Measurements from ENCODE around the gene RHOG. TPM values are rescaled to one million over a fixed set of nuclear protein-coding genes. Genes with fewer than 3 reads are reported as not detected.

Gene RHOG
- total and polyA plus RNA-seq, 5 donors from 2014 or later: 173 to 276 (median 234) TPM

DNA sequence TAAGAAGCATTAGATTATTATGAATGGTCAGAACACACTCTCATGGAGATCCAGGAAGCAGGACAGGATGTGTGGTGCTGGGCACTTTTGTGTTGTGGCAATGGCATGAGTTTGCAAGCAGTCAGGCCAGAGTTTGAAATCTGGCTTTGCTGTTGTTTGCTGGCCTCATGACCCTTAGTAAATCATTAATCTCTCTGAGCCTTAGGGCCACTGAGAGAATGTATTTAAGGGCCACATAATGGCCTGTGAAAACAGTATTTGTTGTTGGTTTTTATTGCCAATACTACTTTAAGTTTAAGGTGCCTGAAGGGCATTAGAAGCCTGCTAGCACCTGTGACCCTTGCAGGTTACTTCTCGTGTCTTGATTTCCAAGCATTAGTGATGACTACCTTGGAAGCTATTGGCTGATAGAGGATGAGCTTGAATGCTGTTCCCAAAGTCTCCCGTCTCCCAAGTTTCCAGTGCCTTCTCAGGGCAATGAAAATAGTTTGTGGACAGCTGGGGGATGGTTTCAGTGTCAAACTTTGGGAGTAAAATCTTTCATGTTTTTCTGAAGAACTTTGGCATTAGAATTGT, 39.3 kb upstream of the RHOG start:
- Histone ChIP-seq H3K27ac (ENCODE audit: insufficient read depth, low read length, poor library complexity, severe bottlenecking) (peak overlapping the region; percentile 67), H3K4me1 (ENCODE audit: control insufficient read depth, insufficient read depth, low read length, poor library complexity, severe bottlenecking) (peaks cover 56% of the 10 kb centered on the region), H3K4me3 (ENCODE audit: low read depth, low read length) (peak overlapping the region; percentile 62), H3K9me3 (ENCODE audit: control insufficient read depth in 2 of 2, low read length in 2 of 2) (no peaks in the 10 kb centered on the region), H3K27me3 (ENCODE audit: control insufficient read depth, insufficient read depth, low read length) (no peaks in the 10 kb centered on the region), H3K36me3 (ENCODE audit: control insufficient read depth, insufficient read depth, low read length) (no peaks in the 10 kb centered on the region)
- Mint-ChIP-seq H3K4me1 (peaks cover 49 to 90% (median 78%) of the 10 kb centered on the region in 4 donors), H3K9me3 (no peaks in the 10 kb centered on the region), H3K27me3 (no peaks in the 10 kb centered on the region), H3K36me3 (no peaks in the 10 kb centered on the region), H3K4me3 (peak overlapping the region in 3 of 4 donors; percentile 33 to 56 (median 53)), H3K27ac (peak overlapping the region; percentile 82 to 88 (median 85))
- DNase-seq: no peak
- ATAC-seq (ENCODE audit: low read depth in 2 of 2): no peak

DNA sequence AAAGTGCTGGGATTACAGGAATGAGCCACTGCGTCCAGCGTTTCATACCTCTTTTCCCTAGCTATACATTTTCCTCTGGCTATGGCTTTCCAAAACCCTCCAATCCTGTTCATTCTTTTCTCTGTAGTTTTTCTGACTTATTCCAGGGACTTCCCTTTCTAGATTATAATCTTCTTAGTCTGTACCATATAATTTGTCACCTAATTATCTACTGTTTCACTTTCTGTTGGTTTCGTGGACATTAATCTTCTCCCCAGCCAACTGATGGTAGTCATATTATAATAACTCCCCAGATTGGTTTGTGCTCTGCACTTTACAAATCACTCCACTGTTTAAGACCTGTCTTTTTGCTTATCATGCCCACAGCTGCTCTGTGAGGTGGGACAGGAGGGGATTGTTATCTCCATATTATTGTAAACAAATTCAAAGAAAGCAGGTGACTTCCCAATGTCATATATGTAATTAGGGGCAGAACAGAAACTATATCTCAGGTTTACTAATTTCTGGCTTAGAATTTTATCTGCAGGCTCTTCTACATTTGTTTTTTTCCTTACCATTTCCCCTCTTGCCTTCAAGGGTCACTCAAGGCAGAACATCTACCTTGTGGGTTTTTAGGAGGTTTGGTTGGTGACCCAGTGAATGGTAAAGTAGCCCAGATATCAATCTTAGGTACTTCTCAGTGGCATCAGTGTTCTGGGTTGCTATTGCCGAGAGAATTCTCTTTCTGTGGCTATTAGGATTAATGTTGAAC, 38.6 kb upstream of the RHOG start:
- Mint-ChIP-seq H3K4me1 (peaks cover 49 to 91% (median 81%) of the 10 kb centered on the region in 4 donors), H3K4me3 (peak overlapping the region; percentile 23 to 56 (median 52)), H3K36me3 (no peaks in the 10 kb centered on the region), H3K9me3 (no peaks in the 10 kb centered on the region), H3K27ac (peak overlapping the region; percentile 44 to 83 (median 82)), H3K27me3 (no peaks in the 10 kb centered on the region)
- ATAC-seq (ENCODE audit: low read depth in 2 of 2) (peak; percentile 36 to 55), DNase-seq (peak in 1 of 3 donors; percentile 31)
- Histone ChIP-seq H3K4me1 (ENCODE audit: control insufficient read depth, insufficient read depth, low read length, poor library complexity, severe bottlenecking) (peaks cover 62% of the 10 kb centered on the region), H3K36me3 (ENCODE audit: control insufficient read depth, insufficient read depth, low read length) (no peaks in the 10 kb centered on the region), H3K27me3 (ENCODE audit: control insufficient read depth, insufficient read depth, low read length) (no peaks in the 10 kb centered on the region), H3K27ac (ENCODE audit: insufficient read depth, low read length, poor library complexity, severe bottlenecking) (peak overlapping the region; percentile 67), H3K9me3 (ENCODE audit: control insufficient read depth in 2 of 2, low read length in 2 of 2) (no peaks in the 10 kb centered on the region), H3K4me3 (ENCODE audit: low read depth, low read length) (peak overlapping the region; percentile 62)

DNA sequence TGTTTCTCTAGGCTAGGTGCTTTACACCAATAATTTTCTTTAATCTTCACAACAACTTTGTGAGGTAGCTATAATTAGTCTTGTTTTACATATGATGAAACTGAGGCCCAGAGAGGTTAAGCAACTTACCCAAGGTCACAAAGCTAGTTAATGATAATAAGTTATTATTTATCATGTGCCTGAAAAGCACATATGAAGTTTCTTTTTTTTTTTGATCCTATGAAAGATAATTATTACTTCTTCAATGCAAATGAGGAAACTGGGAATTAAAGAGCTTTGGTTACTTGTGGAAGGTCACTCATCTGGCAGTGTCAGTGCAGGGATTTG, 37.5 kb upstream of the RHOG start:
- Histone ChIP-seq H3K27me3 (ENCODE audit: control insufficient read depth, insufficient read depth, low read length) (no peaks in the 10 kb centered on the region), H3K4me3 (ENCODE audit: low read depth, low read length) (peak overlapping the region; percentile 21), H3K4me1 (ENCODE audit: control insufficient read depth, insufficient read depth, low read length, poor library complexity, severe bottlenecking) (peaks cover 68% of the 10 kb centered on the region), H3K27ac (ENCODE audit: insufficient read depth, low read length, poor library complexity, severe bottlenecking) (no peak overlapping the region), H3K9me3 (ENCODE audit: control insufficient read depth in 2 of 2, low read length in 2 of 2) (no peaks in the 10 kb centered on the region), H3K36me3 (ENCODE audit: control insufficient read depth, insufficient read depth, low read length) (no peaks in the 10 kb centered on the region)
- Mint-ChIP-seq H3K4me3 (peak overlapping the region in 1 of 4 donors; percentile 56), H3K9me3 (no peaks in the 10 kb centered on the region), H3K27me3 (no peaks in the 10 kb centered on the region), H3K36me3 (no peaks in the 10 kb centered on the region), H3K4me1 (peaks cover 41 to 89% (median 80%) of the 10 kb centered on the region in 4 donors), H3K27ac (peak overlapping the region; percentile 22 to 89 (median 82))
- DNase-seq (no peak), ATAC-seq (ENCODE audit: low read depth in 2 of 2) (no peak)

DNA sequence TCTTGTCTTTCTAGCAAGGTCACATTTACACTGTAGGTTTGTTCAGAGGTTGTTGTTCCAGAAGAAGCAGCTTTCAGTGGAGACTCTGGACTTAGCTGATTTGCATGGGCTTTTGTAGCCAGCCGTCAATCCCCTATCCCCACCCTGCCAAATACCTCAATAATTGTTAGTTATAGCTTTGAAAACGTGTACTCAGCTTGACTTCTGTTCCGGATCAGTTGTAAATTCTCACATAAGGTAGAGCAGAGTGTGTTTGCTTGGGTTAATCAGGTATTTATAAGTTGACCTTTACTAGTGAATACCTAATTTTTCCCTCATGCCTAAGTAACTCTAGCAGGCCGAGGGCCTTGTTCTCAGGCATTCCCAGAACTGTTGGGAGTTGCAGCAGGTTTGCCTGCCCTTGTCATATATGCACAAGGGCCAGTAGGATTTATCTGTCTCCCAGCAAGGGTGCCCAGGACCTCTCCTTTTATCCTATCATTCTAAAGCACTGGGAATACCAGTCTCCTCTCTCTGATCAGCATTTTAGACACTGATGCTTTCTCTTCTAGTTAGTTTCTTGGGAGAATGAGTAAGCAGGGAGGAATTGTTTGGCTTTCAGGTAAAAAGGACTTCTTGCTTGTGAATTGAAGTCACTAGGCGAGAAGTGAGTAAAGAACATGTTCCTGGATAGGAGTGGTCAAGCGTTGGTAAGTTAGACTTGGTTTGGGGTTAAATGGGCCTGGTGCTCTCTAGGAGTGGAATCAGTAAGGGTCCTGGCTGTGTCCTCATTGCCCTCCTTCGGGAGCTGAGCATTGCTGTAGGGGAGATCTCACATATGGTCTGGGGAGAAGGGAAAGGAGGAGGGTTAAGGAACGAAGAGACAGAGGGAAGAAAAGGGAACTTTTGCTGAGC, 36.9 kb upstream of the RHOG start:
- H3K9me3 Mint-ChIP-seq: no peaks in the 10 kb centered on the region
- H3K36me3 Mint-ChIP-seq: no peaks in the 10 kb centered on the region
- peak overlapping the region in 2 of 4 donors; percentile 18 to 56 for H3K4me3 Mint-ChIP-seq
- Histone ChIP-seq H3K4me1 (ENCODE audit: control insufficient read depth, insufficient read depth, low read length, poor library complexity, severe bottlenecking) (peaks cover 68% of the 10 kb centered on the region), H3K36me3 (ENCODE audit: control insufficient read depth, insufficient read depth, low read length) (no peaks in the 10 kb centered on the region), H3K27me3 (ENCODE audit: control insufficient read depth, insufficient read depth, low read length) (no peaks in the 10 kb centered on the region), H3K4me3 (ENCODE audit: low read depth, low read length) (no peak overlapping the region), H3K27ac (ENCODE audit: insufficient read depth, low read length, poor library complexity, severe bottlenecking) (no peak overlapping the region), H3K9me3 (ENCODE audit: control insufficient read depth in 2 of 2, low read length in 2 of 2) (no peaks in the 10 kb centered on the region)
- H3K4me1 Mint-ChIP-seq: peaks cover 37 to 83% (median 75%) of the 10 kb centered on the region in 4 donors
- H3K27me3 Mint-ChIP-seq: no peaks in the 10 kb centered on the region
- DNase-seq: no peak
- peak overlapping the region; percentile 22 to 82 (median 37) for H3K27ac Mint-ChIP-seq
- no peak for ATAC-seq (ENCODE audit: low read depth in 2 of 2)

DNA sequence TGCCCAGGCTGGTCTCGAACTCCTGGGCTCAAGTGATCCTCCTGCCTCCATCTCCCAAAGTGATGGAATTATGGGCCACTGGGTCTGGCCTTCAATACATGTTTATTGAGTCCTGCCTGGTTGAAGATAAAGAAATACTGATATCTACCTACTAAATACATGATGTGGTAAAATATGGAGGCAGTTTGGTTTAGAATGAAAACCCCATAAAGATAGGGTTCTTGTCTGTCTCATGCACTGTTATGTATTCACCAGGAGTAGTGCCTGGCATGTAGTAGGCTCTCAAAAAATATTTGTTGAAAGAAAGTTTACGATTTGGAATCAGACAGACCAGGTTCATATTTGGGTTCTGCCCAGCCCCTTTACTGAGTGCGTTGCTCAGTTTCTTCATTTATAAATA, 35.9 kb upstream of the RHOG start:
- H3K27me3 ChIP-seq (ENCODE audit: control insufficient read depth, insufficient read depth, low read length): no peaks in the 10 kb centered on the region
- no peak overlapping the region for H3K4me3 ChIP-seq (ENCODE audit: low read depth, low read length)
- Mint-ChIP-seq H3K9me3 (no peaks in the 10 kb centered on the region), H3K27ac (peak overlapping the region; percentile 53 to 82 (median 60)), H3K27me3 (no peaks in the 10 kb centered on the region), H3K4me1 (peaks cover 36 to 83% (median 76%) of the 10 kb centered on the region in 4 donors), H3K36me3 (peaks cover 6% of the 10 kb centered on the region), H3K4me3 (peak overlapping the region in 1 of 4 donors; percentile 15)
- ATAC-seq (ENCODE audit: low read depth in 2 of 2) (no peak), DNase-seq (no peak)
- peaks cover 68% of the 10 kb centered on the region for H3K4me1 ChIP-seq (ENCODE audit: control insufficient read depth, insufficient read depth, low read length, poor library complexity, severe bottlenecking)
- no peak overlapping the region for H3K27ac ChIP-seq (ENCODE audit: insufficient read depth, low read length, poor library complexity, severe bottlenecking)
- no peaks in the 10 kb centered on the region for H3K36me3 ChIP-seq (ENCODE audit: control insufficient read depth, insufficient read depth, low read length)
- no peaks in the 10 kb centered on the region for H3K9me3 ChIP-seq (ENCODE audit: control insufficient read depth in 2 of 2, low read length in 2 of 2)

DNA sequence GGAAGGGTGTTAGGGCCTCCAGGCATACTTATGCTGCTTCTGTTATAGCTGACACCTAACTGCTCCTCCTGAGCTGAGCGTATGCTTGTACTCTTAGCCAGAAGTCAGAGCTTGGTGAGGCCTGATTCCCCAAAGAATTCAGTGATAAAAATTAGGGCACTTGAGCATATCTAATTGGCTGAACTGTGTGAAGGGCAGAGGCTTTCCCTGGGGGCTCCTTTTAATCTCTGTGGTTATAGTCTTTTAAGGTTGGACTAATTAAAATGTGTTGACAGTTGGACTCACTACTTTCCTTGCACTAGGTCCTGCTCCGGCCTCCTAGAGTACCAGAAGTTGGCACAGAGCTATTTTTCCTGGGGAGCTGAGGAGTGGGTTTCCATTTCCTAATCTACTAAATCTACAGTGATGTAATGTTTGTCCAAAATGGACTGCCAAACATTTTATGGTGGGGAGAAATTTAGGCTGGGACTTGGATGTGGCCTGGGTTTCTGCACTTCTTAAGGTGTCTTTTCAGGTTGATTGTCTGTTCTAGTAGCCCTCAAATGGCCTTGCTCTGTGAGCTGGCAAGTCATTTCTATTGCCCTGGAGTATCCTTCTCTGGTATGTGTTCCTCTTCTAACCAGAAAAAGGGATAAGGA, 33.1 kb upstream of the RHOG start:
- H3K27me3 ChIP-seq (ENCODE audit: control insufficient read depth, insufficient read depth, low read length): no peaks in the 10 kb centered on the region
- H3K27ac Mint-ChIP-seq: peak overlapping the region; percentile 61 to 74 (median 66)
- H3K4me3 Mint-ChIP-seq: peak overlapping the region in 1 of 4 donors; percentile 17
- H3K4me1 Mint-ChIP-seq: peaks cover 36 to 87% (median 74%) of the 10 kb centered on the region in 4 donors
- peaks cover 17% of the 10 kb centered on the region for H3K36me3 Mint-ChIP-seq
- H3K27me3 Mint-ChIP-seq: no peaks in the 10 kb centered on the region
- no peaks in the 10 kb centered on the region for H3K9me3 Mint-ChIP-seq
- H3K4me1 ChIP-seq (ENCODE audit: control insufficient read depth, insufficient read depth, low read length, poor library complexity, severe bottlenecking): peaks cover 58% of the 10 kb centered on the region
- H3K36me3 ChIP-seq (ENCODE audit: control insufficient read depth, insufficient read depth, low read length): no peaks in the 10 kb centered on the region
- no peak overlapping the region for H3K4me3 ChIP-seq (ENCODE audit: low read depth, low read length)
- no peaks in the 10 kb centered on the region for H3K9me3 ChIP-seq (ENCODE audit: control insufficient read depth in 2 of 2, low read length in 2 of 2)
- DNase-seq (no peak), ATAC-seq (ENCODE audit: low read depth in 2 of 2) (no peak)
- no peak overlapping the region for H3K27ac ChIP-seq (ENCODE audit: insufficient read depth, low read length, poor library complexity, severe bottlenecking)
